Gastrocnemius medialis (tissue), 4 donors: ENCODE measurements around the gene ATOH7. TPM values are rescaled to one million over a fixed set of nuclear protein-coding genes. Genes with fewer than 3 reads are reported as not detected.
"Not testable (repeated sequence)": the region's sequence is repeated elsewhere in the genome, so short reads cannot be mapped to it uniquely, and the experiment has no call there.

Experiments used
- ATAC-seq, 2 donors: fragments of 150-250 bp; one replicate each; pipeline ENCODE4 v1.9.1; 2016
- DNase-seq, 2 donors: peaks; one replicate each; pipeline ENCODE4 v3.0.0-alpha.2; 2019
- H3K27ac ChIP-seq, 4 donors: fragments of 200-600 bp; sonication (generic); 1 replicate in 1 of 4; 2 replicates in 3 of 4; pipeline ENCODE4 v1.5.1; 2016 to 2018; ENCODE audit warnings: mild to moderate bottlenecking in 2 of 4, moderate library complexity in 1 of 4
- H3K27me3 ChIP-seq, 3 donors: fragments of 200-600 bp; sonication (generic) in 2 of 3; 1 replicate in 1 of 3; 2 replicates in 2 of 3; pipeline versions ENCODE4 v1.5.1 to v1.6.0; 2016 to 2019; ENCODE audit warnings: mild to moderate bottlenecking in 1 of 3, moderate library complexity in 1 of 3
- H3K36me3 ChIP-seq, 2 donors: fragments of 200-600 bp; sonication (generic) in 1 of 2; one replicate each; pipeline ENCODE4 v1.5.1; 2017 to 2018
- H3K4me1 ChIP-seq, 2 donors: fragments of 200-600 bp; sonication (generic) in 1 of 2; one replicate each; pipeline ENCODE4 v1.5.1; 2016 to 2017; ENCODE audit warnings: mild to moderate bottlenecking in 2 of 2
- H3K4me3 ChIP-seq, 4 donors: fragments of 200-600 bp; sonication (generic) in 3 of 4; 1 replicate in 1 of 4; 2 replicates in 3 of 4; pipeline ENCODE4 v1.5.1; 2016 to 2019; ENCODE audit warnings: mild to moderate bottlenecking in 2 of 4
- H3K9me3 ChIP-seq, 3 donors: fragments of 200-600 bp; sonication (generic) in 2 of 3; 1 replicate in 1 of 3; 2 replicates in 2 of 3; pipeline ENCODE4 v1.5.1; 2016 to 2019
- POLR2A ChIP-seq, 2 donors: fragments of 450-650 bp; IDR thresholded peaks; one replicate each; pipeline ENCODE4 v1.6.1; 2017; ENCODE audit warnings: antibody characterized with exemption in 2 of 2, mild to moderate bottlenecking in 2 of 2, moderate library complexity in 2 of 2
- in situ Hi-C, 4 donors: fragments of 200-750 bp; cut with MboI; loops; one replicate each; pipeline versions ENCODE4 v1.15.0 to v1.8.0; 2017; ENCODE audit warnings: low sequenced_read_pairs in 4 of 4
- intact Hi-C: fragments of 100-400 bp; cut with DNase I; formaldehyde crosslinking; loops from one replicate; pipeline ENCODE4 v1.15.1; 2023; ENCODE audit warnings: low total_unique reads
- total RNA-seq, 4 donors: library from RNA; depleted of rRNA; stranded (reverse); fragments of >200 nt; gene quantifications; one replicate each; pipeline versions ENCODE4 v1.1.0 to v1.2.3, GENCODE V29; 2016
- TF ChIP-seq, protein P1 (sequence below), 5 experiments: fragments of 450-650 bp in 3 of 5; fragments of 200-600 bp in 2 of 5; sonication (generic) in 2 of 5; IDR thresholded peaks in 4 of 5; conservative IDR thresholded peaks in 1 of 5; 1 replicate in 4 of 5; 2 replicates in 1 of 5; pipeline ENCODE4 v1.5.1; 2016 to 2019; ENCODE audit warnings: antibody characterized with exemption in 5 of 5, mild to moderate bottlenecking in 3 of 5, moderate library complexity in 3 of 5

The ATOH7 gene
- total RNA-seq, 4 donors from 2014 or later: not detected

DNA sequence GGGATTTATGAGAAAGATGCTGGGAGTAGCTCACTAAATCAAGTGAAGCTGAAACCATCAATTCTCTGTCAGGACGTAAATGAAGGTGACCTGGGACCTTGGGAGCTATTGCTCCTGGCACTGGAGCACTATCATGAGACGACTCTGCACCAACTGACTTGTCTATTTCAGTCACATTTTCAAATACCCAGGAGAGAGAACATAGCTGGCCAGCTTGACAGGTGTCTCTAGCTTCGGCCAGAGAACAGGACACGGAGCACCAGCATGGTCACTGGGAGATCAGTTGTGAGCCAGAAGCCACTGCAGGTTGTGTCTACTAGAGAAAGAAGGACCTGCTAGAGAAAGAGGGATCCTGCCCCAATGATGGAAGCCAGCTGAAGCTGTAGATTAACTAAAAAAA lies 17.4 kb upstream of the ATOH7 start:
- in situ Hi-C loops: no loop called here
- Histone ChIP-seq H3K4me3 (no peak overlapping the region), H3K27ac (peak overlapping the region in 2 of 4 donors; percentile 12 to 60), H3K4me1 (peaks cover 6 to 15% of the 10 kb centered on the region in 2 donors), H3K27me3 (no peaks in the 10 kb centered on the region), H3K9me3 (no peaks in the 10 kb centered on the region), H3K36me3 (no peaks in the 10 kb centered on the region)
- peak; percentile 95 to 98 for ATAC-seq
- no peak for TF ChIP-seq POLR2A (IDR thresholded peaks at IDR 0.05)
- intact Hi-C loops: no loop called here
- peak; percentile 60 to 78 for DNase-seq

DNA sequence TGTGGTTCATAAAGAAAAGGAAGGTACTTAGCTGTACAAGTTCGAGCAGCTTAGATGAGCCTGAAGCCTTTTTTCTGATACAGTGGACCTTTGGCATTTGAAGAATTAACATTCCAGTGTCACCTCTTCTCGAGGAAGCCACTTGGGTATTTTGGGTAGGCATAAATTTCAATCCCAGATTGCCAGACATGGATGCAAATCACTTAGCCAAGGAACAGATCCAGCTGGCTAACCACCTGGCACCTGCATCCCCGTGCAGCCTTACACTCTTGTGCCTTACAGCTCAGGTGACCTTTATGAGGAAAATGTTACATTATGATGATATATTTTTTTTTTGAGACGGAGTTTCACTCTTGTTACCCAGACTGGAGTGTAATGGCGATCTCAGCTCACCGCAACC lies 16.0 kb upstream of the ATOH7 start:
- ATAC-seq: no peak
- Histone ChIP-seq H3K36me3 (no peaks in the 10 kb centered on the region), H3K27me3 (no peaks in the 10 kb centered on the region), H3K27ac (no peak overlapping the region), H3K4me1 (peaks cover 6 to 15% of the 10 kb centered on the region in 2 donors), H3K9me3 (no peaks in the 10 kb centered on the region), H3K4me3 (no peak overlapping the region)
- in situ Hi-C loops (no loop called here), intact Hi-C loops (no loop called here)
- TF ChIP-seq POLR2A (IDR thresholded peaks at IDR 0.05): no peak
- TF ChIP-seq, protein P1, sequence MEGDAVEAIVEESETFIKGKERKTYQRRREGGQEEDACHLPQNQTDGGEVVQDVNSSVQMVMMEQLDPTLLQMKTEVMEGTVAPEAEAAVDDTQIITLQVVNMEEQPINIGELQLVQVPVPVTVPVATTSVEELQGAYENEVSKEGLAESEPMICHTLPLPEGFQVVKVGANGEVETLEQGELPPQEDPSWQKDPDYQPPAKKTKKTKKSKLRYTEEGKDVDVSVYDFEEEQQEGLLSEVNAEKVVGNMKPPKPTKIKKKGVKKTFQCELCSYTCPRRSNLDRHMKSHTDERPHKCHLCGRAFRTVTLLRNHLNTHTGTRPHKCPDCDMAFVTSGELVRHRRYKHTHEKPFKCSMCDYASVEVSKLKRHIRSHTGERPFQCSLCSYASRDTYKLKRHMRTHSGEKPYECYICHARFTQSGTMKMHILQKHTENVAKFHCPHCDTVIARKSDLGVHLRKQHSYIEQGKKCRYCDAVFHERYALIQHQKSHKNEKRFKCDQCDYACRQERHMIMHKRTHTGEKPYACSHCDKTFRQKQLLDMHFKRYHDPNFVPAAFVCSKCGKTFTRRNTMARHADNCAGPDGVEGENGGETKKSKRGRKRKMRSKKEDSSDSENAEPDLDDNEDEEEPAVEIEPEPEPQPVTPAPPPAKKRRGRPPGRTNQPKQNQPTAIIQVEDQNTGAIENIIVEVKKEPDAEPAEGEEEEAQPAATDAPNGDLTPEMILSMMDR (IDR thresholded peaks at IDR 0.05 in 4 of 5, conservative IDR thresholded peaks at IDR 0.05 in 1 of 5): no peak
- no peak for DNase-seq

DNA sequence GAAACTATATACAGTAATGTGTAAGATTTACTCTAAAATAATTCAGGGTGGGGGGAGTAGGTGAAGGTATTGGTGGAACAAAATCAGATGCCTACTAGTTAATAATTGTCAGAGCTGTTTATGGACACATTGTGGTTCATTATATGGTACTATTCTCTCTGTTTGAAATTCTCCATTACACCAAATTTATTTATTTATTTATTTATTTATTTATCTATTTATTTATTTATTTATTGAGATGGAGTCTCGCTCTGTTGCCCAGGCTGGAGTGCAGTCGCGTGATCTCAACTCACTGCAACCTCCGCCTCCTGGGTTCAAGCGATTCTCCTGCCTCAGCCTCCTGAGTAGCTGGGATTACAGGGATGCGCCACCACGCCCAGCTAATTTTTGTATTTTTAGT lies 14.5 kb upstream of the ATOH7 start:
- ATAC-seq, in situ Hi-C loops, H3K27me3 ChIP-seq: not testable (repeated sequence)

DNA sequence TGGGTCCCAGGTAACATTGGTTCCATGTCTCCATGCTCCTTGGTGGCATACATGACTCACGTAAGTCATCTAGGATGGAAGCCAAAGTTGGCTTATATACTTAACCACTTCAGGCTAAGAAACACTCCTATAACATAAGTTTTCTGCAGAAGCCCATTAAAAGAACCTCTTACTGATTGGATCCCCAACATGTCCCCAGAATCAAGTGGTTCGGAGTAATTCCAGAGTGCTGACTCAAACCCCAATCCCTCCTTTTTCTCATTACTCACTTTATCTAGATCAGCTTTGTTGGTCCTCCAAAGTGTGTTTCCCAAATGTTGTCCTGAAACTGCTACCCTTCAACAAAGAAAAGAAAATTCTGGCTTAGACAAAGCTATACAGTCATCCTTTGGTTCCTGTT lies 10.1 kb upstream of the ATOH7 start:
- Histone ChIP-seq H3K9me3 (no peaks in the 10 kb centered on the region), H3K4me1 (no peaks in the 10 kb centered on the region), H3K27ac (no peak overlapping the region), H3K36me3 (no peaks in the 10 kb centered on the region), H3K4me3 (no peak overlapping the region), H3K27me3 (no peaks in the 10 kb centered on the region)
- intact Hi-C loops: no loop called here
- ATAC-seq (no peak), DNase-seq (no peak)
- in situ Hi-C loops: no loop called here
- TF ChIP-seq, protein P1 (IDR thresholded peaks at IDR 0.05 in 4 of 5, conservative IDR thresholded peaks at IDR 0.05 in 1 of 5): no peak

More for the DNA sequence above, 14.5 kb upstream of the ATOH7 start:
- H3K4me3 ChIP-seq, DNase-seq, intact Hi-C loops, H3K9me3 ChIP-seq, H3K27ac ChIP-seq, H3K36me3 ChIP-seq: not testable (repeated sequence)
- peaks cover 6 to 15% of the 10 kb centered on the region in 2 donors for H3K4me1 ChIP-seq

DNA sequence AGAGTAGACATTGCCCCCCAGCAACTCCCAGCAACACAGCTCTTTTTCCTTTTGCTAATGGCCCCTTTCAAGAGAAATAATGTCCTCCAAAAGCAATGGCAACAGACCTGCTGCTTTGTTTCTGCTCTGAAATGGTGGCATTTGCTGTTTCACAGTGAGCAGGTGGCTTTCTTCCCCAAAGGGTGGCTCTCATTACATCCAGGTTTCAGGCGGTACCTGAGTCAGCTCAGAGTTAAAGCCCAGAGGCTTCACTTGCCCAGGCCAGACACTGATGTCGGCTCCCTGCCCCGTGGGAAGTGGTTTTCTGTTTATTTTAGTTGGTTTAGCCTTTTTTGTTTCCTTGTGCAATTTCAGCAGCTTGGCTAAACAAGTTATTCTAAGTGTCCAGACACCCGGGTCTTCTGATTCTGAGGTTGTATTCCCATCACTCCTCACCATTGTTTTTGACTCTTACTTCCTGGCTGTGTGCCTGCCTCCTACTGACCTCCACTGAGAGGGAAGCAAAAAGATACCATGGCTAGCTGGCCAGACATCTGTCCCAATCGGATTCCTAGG lies 7.8 kb upstream of the ATOH7 start:
- TF ChIP-seq POLR2A (IDR thresholded peaks at IDR 0.05): no peak
- TF ChIP-seq, protein P1 (IDR thresholded peaks at IDR 0.05 in 4 of 5, conservative IDR thresholded peaks at IDR 0.05 in 1 of 5): no peak

DNA sequence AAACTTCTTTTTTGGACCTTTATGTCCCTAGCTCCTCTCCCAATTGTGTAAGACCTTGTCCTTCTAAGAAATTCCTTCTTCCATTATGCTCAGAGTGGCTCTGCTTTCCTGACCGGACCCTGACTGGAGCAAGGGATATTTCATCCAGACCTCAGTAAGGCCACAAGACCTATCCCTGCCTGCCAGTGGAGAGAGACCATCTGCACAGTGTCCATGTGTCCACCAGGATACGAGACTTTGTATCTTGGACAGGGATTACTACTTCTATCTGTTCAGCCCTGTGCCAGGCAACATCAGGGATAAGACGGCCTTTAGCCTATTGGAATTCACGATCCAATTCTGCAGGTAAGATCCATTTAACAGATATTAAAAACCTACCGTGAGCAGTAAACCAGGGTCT lies 7.2 kb upstream of the ATOH7 start:
- H3K36me3 ChIP-seq: no peaks in the 10 kb centered on the region
- no peaks in the 10 kb centered on the region for H3K4me1 ChIP-seq
- in situ Hi-C loops (no loop called here), intact Hi-C loops (no loop called here)
- TF ChIP-seq POLR2A (IDR thresholded peaks at IDR 0.05): no peak
- TF ChIP-seq, protein P1 (IDR thresholded peaks at IDR 0.05 in 4 of 5, conservative IDR thresholded peaks at IDR 0.05 in 1 of 5): no peak
- no peak for ATAC-seq
- H3K27me3 ChIP-seq: no peaks in the 10 kb centered on the region
- H3K27ac ChIP-seq: no peak overlapping the region
- H3K9me3 ChIP-seq: no peaks in the 10 kb centered on the region
- H3K4me3 ChIP-seq: no peak overlapping the region
- DNase-seq: no peak

More for the DNA sequence above, 7.8 kb upstream of the ATOH7 start:
- Histone ChIP-seq H3K27ac (no peak overlapping the region), H3K4me1 (no peaks in the 10 kb centered on the region), H3K27me3 (no peaks in the 10 kb centered on the region), H3K4me3 (no peak overlapping the region), H3K9me3 (no peaks in the 10 kb centered on the region), H3K36me3 (no peaks in the 10 kb centered on the region)
- no peak for DNase-seq
- in situ Hi-C loops: no loop called here
- ATAC-seq: no peak
- intact Hi-C loops: no loop called here
